Upper lobe of left lung (tissue), 6 donors: ENCODE results near the gene CERS6. TPM values are rescaled to one million over a fixed set of nuclear protein-coding genes. Genes with fewer than 3 reads are reported as not detected.

ENCODE experiments used
- ATAC-seq, 2 donors: fragments of 200-7000 bp; cut with Tn5 transposase; one replicate each; pipeline ENCODE4 v1.9.1; 2022; ENCODE audit warnings: mild to moderate bottlenecking in 2 of 2, moderate library complexity in 2 of 2; ENCODE audit not compliant: low FRiP score in 2 of 2
- DNase-seq, 2 donors: peaks; one replicate each; pipeline ENCODE4 v3.0.0-alpha.2; 2019 to 2020
- H3K27ac ChIP-seq, 4 donors: fragments of 200-600 bp; sonication (generic); one replicate each; pipeline ENCODE4 v1.5.1; 2016 to 2019
- H3K27me3 ChIP-seq, 4 donors: fragments of 200-600 bp; sonication (generic); one replicate each; pipeline ENCODE4 v1.5.1; 2017 to 2019
- H3K36me3 ChIP-seq, 4 donors: fragments of 200-600 bp; sonication (generic); one replicate each; pipeline ENCODE4 v1.5.1; 2016 to 2019
- H3K4me1 ChIP-seq, 4 donors: fragments of 200-600 bp; sonication (generic); one replicate each; pipeline ENCODE4 v1.5.1; 2018 to 2019
- H3K4me3 ChIP-seq, 4 donors: fragments of 200-600 bp; sonication (generic); one replicate each; pipeline ENCODE4 v1.5.1; 2017 to 2019; ENCODE audit warnings: mild to moderate bottlenecking in 2 of 4, moderate library complexity in 1 of 4
- H3K9me3 ChIP-seq, 4 donors: fragments of 200-600 bp; sonication (generic); one replicate each; pipeline ENCODE4 v1.5.1; 2018 to 2019
- EP300 ChIP-seq, 4 donors: sonication (generic); formaldehyde crosslinking; IDR thresholded peaks; one replicate each; pipeline ENCODE4 v1.5.1; 2017; ENCODE audit warnings: antibody characterized with exemption in 4 of 4, control low read depth in 2 of 4
- POLR2A ChIP-seq, 4 donors: fragments of 450-650 bp; IDR thresholded peaks; one replicate each; pipeline ENCODE4 v1.5.1; 2016 to 2017; ENCODE audit warnings: antibody characterized with exemption in 4 of 4, mild to moderate bottlenecking in 2 of 4
- POLR2AphosphoS5 ChIP-seq, 2 donors: sonication (generic); formaldehyde crosslinking; IDR thresholded peaks; one replicate each; pipeline ENCODE4 v1.5.1; 2017; ENCODE audit warnings: antibody characterized with exemption in 2 of 2
- WGBS, 2 donors: methylation state at CpG; one replicate each; pipeline ENCODE4 v1.1.5; 2017 to 2018; 5-methylcytosine and 5-hydroxymethylcytosine counted together
- total RNA-seq, 6 donors: library from RNA; depleted of rRNA in 4 of 6; stranded (reverse); fragments of >200 nt in 4 of 6; gene quantifications; one replicate each; pipeline versions ENCODE4 v1.1.0 to v1.2.1, GENCODE V29; 2016 to 2021
- TF ChIP-seq, protein P1 (sequence below), 6 experiments: fragments of 450-650 bp in 4 of 6; fragments of 200-600 bp in 2 of 6; sonication (generic) in 2 of 6; IDR thresholded peaks; one replicate each; pipeline ENCODE4 v1.5.1; 2016 to 2019; ENCODE audit warnings: antibody characterized with exemption in 6 of 6
- donor health status: DM: no; HTN: no; CAD: no; lungs with moderate emphysema.
- donor health status: DM: no; HTN: yes; CAD: no; lungs with severe emphysema.

Gene CERS6
- total RNA-seq, 6 donors from 2014 or later = 7.3 to 24.7 (median 16.6) TPM

DNA sequence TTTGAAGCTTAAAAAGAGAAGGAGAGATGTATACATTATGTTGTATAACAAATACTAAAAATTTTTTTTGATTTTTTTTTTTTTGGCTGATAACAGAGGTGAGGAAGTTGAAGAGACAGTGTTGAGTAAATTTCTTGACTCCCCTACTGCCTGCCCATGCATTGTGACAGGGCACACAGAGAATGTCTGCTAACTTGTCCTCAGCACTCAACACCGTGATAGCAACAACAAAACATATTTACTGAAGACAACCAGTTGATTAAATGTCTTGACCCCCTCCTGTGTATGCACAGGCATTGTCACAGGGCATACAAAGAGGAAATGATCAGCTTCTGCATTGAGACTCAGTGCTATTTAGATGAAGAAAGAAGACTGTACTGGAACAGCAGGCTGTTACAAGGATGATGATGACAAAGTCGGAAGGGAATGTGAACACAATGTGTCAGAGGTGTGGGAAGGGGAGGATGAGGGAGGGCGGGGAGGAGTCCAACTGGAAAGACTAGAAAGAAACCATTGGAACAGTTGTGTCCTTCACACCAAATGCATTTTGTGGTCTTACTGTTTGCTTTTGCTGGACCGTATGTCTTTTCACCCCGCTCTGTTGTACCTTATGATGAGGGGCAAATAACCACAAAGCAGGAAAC is 89.5 kb downstream of the CERS6 start:
- ATAC-seq = peak in 1 of 2 donors; percentile 82
- TF ChIP-seq, protein P1, sequence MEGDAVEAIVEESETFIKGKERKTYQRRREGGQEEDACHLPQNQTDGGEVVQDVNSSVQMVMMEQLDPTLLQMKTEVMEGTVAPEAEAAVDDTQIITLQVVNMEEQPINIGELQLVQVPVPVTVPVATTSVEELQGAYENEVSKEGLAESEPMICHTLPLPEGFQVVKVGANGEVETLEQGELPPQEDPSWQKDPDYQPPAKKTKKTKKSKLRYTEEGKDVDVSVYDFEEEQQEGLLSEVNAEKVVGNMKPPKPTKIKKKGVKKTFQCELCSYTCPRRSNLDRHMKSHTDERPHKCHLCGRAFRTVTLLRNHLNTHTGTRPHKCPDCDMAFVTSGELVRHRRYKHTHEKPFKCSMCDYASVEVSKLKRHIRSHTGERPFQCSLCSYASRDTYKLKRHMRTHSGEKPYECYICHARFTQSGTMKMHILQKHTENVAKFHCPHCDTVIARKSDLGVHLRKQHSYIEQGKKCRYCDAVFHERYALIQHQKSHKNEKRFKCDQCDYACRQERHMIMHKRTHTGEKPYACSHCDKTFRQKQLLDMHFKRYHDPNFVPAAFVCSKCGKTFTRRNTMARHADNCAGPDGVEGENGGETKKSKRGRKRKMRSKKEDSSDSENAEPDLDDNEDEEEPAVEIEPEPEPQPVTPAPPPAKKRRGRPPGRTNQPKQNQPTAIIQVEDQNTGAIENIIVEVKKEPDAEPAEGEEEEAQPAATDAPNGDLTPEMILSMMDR (IDR thresholded peaks at IDR 0.05) = no peak
- TF ChIP-seq EP300 (IDR thresholded peaks at IDR 0.05) = no peak
- no peak for TF ChIP-seq POLR2AphosphoS5 (IDR thresholded peaks at IDR 0.05)
- TF ChIP-seq POLR2A (IDR thresholded peaks at IDR 0.05) = no peak
- 71 to 84% methylated on average over 5 of the region's 5 CpGs for WGBS, 2 donors

DNA sequence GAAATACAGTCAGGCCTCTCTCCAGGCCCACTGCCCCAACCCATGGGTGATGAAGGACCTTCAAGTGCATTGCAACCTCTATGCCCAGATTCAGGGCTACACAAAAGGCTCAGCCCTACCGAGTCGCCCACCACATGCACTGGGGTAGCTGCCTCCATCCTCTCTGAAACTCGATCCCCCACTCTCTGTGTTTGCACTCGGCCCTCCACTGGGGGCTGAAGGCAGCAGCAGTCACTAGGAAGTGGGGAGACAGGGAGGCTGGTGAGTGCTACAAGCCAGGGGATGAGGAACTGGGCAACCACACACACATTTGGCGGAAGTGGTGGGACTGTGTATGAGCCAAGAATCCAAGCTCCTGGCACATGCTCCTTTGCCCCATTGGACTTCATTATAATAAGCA is 94.6 kb downstream of the CERS6 start:
- 85 to 98% methylated on average over 3 to 5 of the region's 5 CpGs for WGBS, 2 donors
- no peaks in the 10 kb centered on the region for H3K27me3 ChIP-seq
- no peak for TF ChIP-seq EP300 (IDR thresholded peaks at IDR 0.05)
- no peak for TF ChIP-seq POLR2AphosphoS5 (IDR thresholded peaks at IDR 0.05)
- TF ChIP-seq, protein P1 (IDR thresholded peaks at IDR 0.05) = no peak
- no peak for TF ChIP-seq POLR2A (IDR thresholded peaks at IDR 0.05)
- no peaks in the 10 kb centered on the region for H3K4me1 ChIP-seq
- DNase-seq = peak in 1 of 2 donors; percentile 59
- ATAC-seq = peak; percentile 75 to 78
- H3K27ac ChIP-seq = no peak overlapping the region
- no peaks in the 10 kb centered on the region for H3K9me3 ChIP-seq
- H3K4me3 ChIP-seq = no peak overlapping the region
- H3K36me3 ChIP-seq = no peaks in the 10 kb centered on the region

More for the DNA sequence above, 89.5 kb downstream of the CERS6 start:
- H3K27me3 ChIP-seq = no peaks in the 10 kb centered on the region
- no peak overlapping the region for H3K4me3 ChIP-seq
- H3K9me3 ChIP-seq = peaks cover 0 to 1% (median under 1%) of the 10 kb centered on the region in 4 donors
- no peaks in the 10 kb centered on the region for H3K36me3 ChIP-seq
- H3K4me1 ChIP-seq = no peaks in the 10 kb centered on the region
- DNase-seq = no peak
- no peak overlapping the region for H3K27ac ChIP-seq

DNA sequence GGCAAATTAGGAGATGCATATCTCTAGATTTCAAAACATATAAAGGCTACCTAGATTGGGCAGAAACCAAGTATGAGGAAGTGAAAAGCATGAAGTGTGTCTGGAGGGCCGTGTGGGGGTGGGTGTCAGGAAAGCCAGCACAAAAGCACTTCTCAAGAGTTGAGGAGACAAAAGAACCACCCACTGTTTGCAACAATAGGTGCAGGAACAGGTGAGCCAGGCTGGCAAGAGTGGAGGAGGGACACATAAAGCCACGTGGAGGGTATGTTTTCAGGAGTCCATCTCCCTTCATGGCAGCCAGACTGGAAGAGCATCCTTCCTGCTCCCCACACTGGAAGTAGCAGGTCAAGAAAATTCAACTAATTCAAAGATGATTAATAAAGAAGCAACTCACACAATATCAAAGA is 96.4 kb downstream of the CERS6 start:
- H3K9me3 ChIP-seq = no peaks in the 10 kb centered on the region
- WGBS, 2 donors = 34 to 50% methylated on average over 2 of the region's 2 CpGs
- H3K4me3 ChIP-seq = no peak overlapping the region
- no peaks in the 10 kb centered on the region for H3K36me3 ChIP-seq
- no peak for TF ChIP-seq POLR2AphosphoS5 (IDR thresholded peaks at IDR 0.05)
- TF ChIP-seq EP300 (IDR thresholded peaks at IDR 0.05) = no peak
- TF ChIP-seq, protein P1 (IDR thresholded peaks at IDR 0.05) = no peak
- TF ChIP-seq POLR2A (IDR thresholded peaks at IDR 0.05) = no peak
- no peaks in the 10 kb centered on the region for H3K27me3 ChIP-seq
- DNase-seq (no peak), ATAC-seq (no peak)
- H3K4me1 ChIP-seq = no peaks in the 10 kb centered on the region
- no peak overlapping the region for H3K27ac ChIP-seq

DNA sequence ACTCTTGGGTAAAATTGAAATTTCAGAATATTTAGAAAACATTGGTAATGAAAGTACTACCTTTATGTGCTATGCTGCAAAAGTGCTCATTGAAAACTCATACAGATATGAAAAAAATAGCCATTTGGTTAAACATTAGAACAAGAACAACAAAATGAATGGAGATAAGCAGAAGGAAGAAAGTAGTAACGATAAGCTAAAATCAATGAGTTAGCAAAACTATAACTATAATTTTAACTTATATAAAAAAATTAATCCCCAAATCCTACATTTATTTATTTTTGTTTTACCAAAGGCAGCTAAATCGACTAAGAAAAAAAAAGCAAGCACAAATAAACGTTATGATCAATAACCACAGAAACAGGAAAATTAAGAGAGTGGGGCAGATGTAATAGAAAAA is 99.2 kb downstream of the CERS6 start:
- DNase-seq = no peak
- Histone ChIP-seq H3K9me3 (no peaks in the 10 kb centered on the region), H3K27ac (no peak overlapping the region), H3K36me3 (no peaks in the 10 kb centered on the region), H3K4me1 (peaks cover 0 to 4% (median 0%) of the 10 kb centered on the region in 4 donors), H3K27me3 (no peaks in the 10 kb centered on the region), H3K4me3 (no peak overlapping the region)
- TF ChIP-seq POLR2A (IDR thresholded peaks at IDR 0.05) (no peak), POLR2AphosphoS5 (IDR thresholded peaks at IDR 0.05) (no peak), EP300 (IDR thresholded peaks at IDR 0.05) (no peak)
- TF ChIP-seq, protein P1 (IDR thresholded peaks at IDR 0.05) = no peak
- WGBS, 2 donors = 89 to 91% methylated on average over 3 of the region's 3 CpGs
- no peak for ATAC-seq

DNA sequence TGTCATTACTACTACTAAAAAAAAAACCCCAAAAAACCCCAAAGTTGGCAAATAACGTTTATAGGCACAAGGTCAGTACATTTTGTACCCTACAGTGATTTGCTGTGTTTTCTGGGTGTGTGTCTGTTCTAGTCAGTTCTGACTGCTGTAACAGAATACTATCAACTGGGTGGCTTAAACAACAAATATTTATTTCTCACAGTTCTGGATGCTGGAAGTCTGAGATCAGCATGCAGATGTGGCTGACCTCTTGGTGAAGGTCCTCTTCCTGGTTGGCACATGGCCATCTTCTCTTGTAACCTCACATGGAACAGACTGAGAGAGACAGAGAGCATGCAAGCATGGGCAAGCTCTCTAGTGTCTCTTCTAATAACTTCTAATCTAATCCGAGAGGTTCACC is 103.1 kb downstream of the CERS6 start:
- H3K36me3 ChIP-seq = no peaks in the 10 kb centered on the region
- H3K27me3 ChIP-seq = no peaks in the 10 kb centered on the region
- no peak for DNase-seq
- H3K27ac ChIP-seq = no peak overlapping the region
- no peak for ATAC-seq
- no peak overlapping the region for H3K4me3 ChIP-seq
- no peaks in the 10 kb centered on the region for H3K9me3 ChIP-seq
- TF ChIP-seq POLR2AphosphoS5 (IDR thresholded peaks at IDR 0.05) (no peak), POLR2A (IDR thresholded peaks at IDR 0.05) (no peak), EP300 (IDR thresholded peaks at IDR 0.05) (peak in 1 of 4 donors; percentile 10)
- TF ChIP-seq, protein P1 (IDR thresholded peaks at IDR 0.05) = no peak
- H3K4me1 ChIP-seq = peaks cover 0 to 4% (median 0%) of the 10 kb centered on the region in 4 donors
- 78 to 86% methylated on average over 2 of the region's 2 CpGs for WGBS, 2 donors
